ENCODE results near the gene RGS16.

DNA sequence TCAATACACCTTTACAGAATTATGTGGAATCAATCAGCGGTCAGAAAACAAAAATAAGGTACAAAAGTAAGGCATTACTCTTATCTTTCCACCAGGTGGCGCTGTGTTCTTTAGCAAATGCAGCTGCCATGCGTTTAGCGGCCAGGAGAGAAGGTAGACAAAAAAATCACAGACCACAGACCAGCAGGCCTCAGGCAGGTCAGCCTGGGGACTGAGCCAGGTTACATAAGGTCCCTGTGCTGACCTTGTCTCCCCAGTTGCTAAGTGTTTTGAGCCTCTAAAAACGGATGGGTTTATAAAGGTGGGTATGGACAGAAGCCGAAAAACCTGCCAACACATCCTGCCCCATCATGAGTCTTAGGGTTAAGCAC, 2.8 kb downstream of the RGS16 start:
- TF ChIP-seq, protein P1, sequence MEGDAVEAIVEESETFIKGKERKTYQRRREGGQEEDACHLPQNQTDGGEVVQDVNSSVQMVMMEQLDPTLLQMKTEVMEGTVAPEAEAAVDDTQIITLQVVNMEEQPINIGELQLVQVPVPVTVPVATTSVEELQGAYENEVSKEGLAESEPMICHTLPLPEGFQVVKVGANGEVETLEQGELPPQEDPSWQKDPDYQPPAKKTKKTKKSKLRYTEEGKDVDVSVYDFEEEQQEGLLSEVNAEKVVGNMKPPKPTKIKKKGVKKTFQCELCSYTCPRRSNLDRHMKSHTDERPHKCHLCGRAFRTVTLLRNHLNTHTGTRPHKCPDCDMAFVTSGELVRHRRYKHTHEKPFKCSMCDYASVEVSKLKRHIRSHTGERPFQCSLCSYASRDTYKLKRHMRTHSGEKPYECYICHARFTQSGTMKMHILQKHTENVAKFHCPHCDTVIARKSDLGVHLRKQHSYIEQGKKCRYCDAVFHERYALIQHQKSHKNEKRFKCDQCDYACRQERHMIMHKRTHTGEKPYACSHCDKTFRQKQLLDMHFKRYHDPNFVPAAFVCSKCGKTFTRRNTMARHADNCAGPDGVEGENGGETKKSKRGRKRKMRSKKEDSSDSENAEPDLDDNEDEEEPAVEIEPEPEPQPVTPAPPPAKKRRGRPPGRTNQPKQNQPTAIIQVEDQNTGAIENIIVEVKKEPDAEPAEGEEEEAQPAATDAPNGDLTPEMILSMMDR (optimal IDR thresholded peaks at IDR 0.05 in 1 of 3, IDR thresholded peaks at IDR 0.05 in 1 of 3, conservative IDR thresholded peaks at IDR 0.05 in 1 of 3; ENCODE audit: extremely low read depth in 1 of 3, insufficient read depth in 2 of 3, low read length in 3 of 3) = peak; percentile 66 to 75 (median 69)
- no peak for TF ChIP-seq EZH2 (IDR thresholded peaks at IDR 0.05; ENCODE audit: low read length)

All from keratinocyte (primary cell).